Sigmoid colon (tissue), 7 donors: Measurements from ENCODE around the gene PTPRH. TPM values are rescaled to one million over a fixed set of nuclear protein-coding genes. Genes with fewer than 3 reads are reported as not detected.

ENCODE experiments used
- DNase-seq: peaks from one replicate; pipeline ENCODE4 v3.0.0-alpha.2; 2019
- H3K27ac ChIP-seq, 4 donors: fragments of 200-600 bp; sonication (generic); one replicate each; pipeline ENCODE4 v1.5.1; 2016 to 2019; ENCODE audit warnings: mild to moderate bottlenecking in 1 of 4
- H3K27me3 ChIP-seq, 3 donors: fragments of 200-600 bp; sonication (generic); one replicate each; pipeline ENCODE4 v1.5.1; 2019; ENCODE audit warnings: mild to moderate bottlenecking in 1 of 3
- H3K36me3 ChIP-seq, 4 donors: fragments of 200-600 bp; sonication (generic); one replicate each; pipeline ENCODE4 v1.5.1; 2016 to 2019
- H3K4me1 ChIP-seq, 4 donors: fragments of 200-600 bp; sonication (generic); one replicate each; pipeline ENCODE4 v1.5.1; 2017 to 2019
- H3K4me3 ChIP-seq, 4 donors: fragments of 200-600 bp; sonication (generic); one replicate each; pipeline ENCODE4 v1.5.1; 2017 to 2019; ENCODE audit warnings: mild to moderate bottlenecking in 2 of 4, moderate library complexity in 1 of 4
- H3K9me3 ChIP-seq, 4 donors: fragments of 200-600 bp in 3 of 4; sonication (generic) in 3 of 4; one replicate each; pipeline versions ENCODE4 v1.5.1 to v1.6.1; 2013 to 2019
- EP300 ChIP-seq, 4 donors: sonication (generic); formaldehyde crosslinking; IDR thresholded peaks; one replicate each; pipeline ENCODE4 v1.6.1; 2017; ENCODE audit warnings: antibody characterized with exemption in 4 of 4
- POLR2A ChIP-seq, 2 donors: fragments of 450-650 bp; IDR thresholded peaks; one replicate each; pipeline ENCODE4 v1.6.1; 2016; ENCODE audit warnings: antibody characterized with exemption in 2 of 2, mild to moderate bottlenecking in 2 of 2, moderate library complexity in 2 of 2
- POLR2AphosphoS5 ChIP-seq, 4 donors: sonication (generic); formaldehyde crosslinking; IDR thresholded peaks; one replicate each; pipeline ENCODE4 v1.6.1; 2017; ENCODE audit warnings: antibody characterized with exemption in 4 of 4
- WGBS, 2 donors: extraction: QIAGEN DNeasy Blood & Tissue Kit; methylation state at CpG; one replicate each; pipeline ENCODE4 v1.1.7; 2013; 5-methylcytosine and 5-hydroxymethylcytosine counted together
- intact Hi-C: fragments of 100-400 bp; cut with DNase I; formaldehyde crosslinking; loops from one replicate; pipeline ENCODE4 v1.15.1; 2023
- polyA plus RNA-seq, 3 donors: library from polyadenylated mRNA; stranded (reverse); fragments of 200-250 nt; gene quantifications; one replicate each; pipeline ENCODE4 v1.2.3, GENCODE V29; 2013
- total RNA-seq, 4 donors: library from RNA; depleted of rRNA; stranded (reverse); fragments of >200 nt; gene quantifications; one replicate each; pipeline ENCODE4 v1.1.0, GENCODE V29; 2016
- TF ChIP-seq, protein P1 (sequence below), 4 experiments: fragments of 450-650 bp in 3 of 4; fragments of 200-600 bp in 1 of 4; IDR thresholded peaks; one replicate each; pipeline ENCODE4 v1.5.1; 2016 to 2019; ENCODE audit warnings: antibody characterized with exemption in 4 of 4, mild to moderate bottlenecking in 3 of 4, moderate library complexity in 2 of 4
- donor health status: healthy with polysubstance abuse.
- donor health status: Bipolar disorder and iron deficiency.
- donor health status: healthy.

Gene PTPRH
- total and polyA plus RNA-seq, 7 donors, result 0.95 to 61.3 (median 4.3) TPM

DNA sequence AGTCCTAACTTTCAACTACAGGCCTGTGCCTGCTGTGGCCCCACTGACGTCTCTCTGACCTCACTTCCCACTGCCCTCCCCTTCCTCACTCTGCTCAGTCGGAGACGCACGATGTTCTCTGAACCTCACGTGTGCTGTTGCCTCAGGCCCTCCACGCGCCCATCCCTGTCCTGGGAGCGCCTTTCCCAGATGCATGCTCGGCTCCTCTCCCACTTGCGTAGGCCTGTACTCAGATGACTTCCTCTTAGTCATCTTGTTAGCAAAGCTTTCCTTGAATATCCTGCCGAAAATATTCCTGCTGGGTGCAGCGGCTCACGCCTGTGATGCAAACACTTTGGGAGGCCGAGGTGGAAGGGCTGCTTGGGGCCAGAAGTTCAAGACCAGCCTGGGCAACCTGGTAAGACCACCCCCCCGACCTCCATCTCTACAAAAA lies 19.9 kb downstream of the PTPRH start:
- intact Hi-C loops, result no loop called here
- Histone ChIP-seq H3K27ac (no peak overlapping the region), H3K9me3 (no peaks in the 10 kb centered on the region), H3K4me3 (no peak overlapping the region), H3K4me1 (no peaks in the 10 kb centered on the region), H3K36me3 (no peaks in the 10 kb centered on the region), H3K27me3 (peaks cover 0 to 25% (median 0%) of the 10 kb centered on the region in 3 donors)
- peak; percentile 87 for DNase-seq
- WGBS, 2 donors, result 75 to 84% methylated on average over 15 of the region's 15 CpGs
- TF ChIP-seq POLR2A (IDR thresholded peaks at IDR 0.05), result no peak
- TF ChIP-seq EP300 (IDR thresholded peaks at IDR 0.05), result no peak
- peak in 2 of 4 donors; percentile 6 to 30 for TF ChIP-seq POLR2AphosphoS5 (IDR thresholded peaks at IDR 0.05)
- TF ChIP-seq, protein P1, sequence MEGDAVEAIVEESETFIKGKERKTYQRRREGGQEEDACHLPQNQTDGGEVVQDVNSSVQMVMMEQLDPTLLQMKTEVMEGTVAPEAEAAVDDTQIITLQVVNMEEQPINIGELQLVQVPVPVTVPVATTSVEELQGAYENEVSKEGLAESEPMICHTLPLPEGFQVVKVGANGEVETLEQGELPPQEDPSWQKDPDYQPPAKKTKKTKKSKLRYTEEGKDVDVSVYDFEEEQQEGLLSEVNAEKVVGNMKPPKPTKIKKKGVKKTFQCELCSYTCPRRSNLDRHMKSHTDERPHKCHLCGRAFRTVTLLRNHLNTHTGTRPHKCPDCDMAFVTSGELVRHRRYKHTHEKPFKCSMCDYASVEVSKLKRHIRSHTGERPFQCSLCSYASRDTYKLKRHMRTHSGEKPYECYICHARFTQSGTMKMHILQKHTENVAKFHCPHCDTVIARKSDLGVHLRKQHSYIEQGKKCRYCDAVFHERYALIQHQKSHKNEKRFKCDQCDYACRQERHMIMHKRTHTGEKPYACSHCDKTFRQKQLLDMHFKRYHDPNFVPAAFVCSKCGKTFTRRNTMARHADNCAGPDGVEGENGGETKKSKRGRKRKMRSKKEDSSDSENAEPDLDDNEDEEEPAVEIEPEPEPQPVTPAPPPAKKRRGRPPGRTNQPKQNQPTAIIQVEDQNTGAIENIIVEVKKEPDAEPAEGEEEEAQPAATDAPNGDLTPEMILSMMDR (IDR thresholded peaks at IDR 0.05), result no peak

DNA sequence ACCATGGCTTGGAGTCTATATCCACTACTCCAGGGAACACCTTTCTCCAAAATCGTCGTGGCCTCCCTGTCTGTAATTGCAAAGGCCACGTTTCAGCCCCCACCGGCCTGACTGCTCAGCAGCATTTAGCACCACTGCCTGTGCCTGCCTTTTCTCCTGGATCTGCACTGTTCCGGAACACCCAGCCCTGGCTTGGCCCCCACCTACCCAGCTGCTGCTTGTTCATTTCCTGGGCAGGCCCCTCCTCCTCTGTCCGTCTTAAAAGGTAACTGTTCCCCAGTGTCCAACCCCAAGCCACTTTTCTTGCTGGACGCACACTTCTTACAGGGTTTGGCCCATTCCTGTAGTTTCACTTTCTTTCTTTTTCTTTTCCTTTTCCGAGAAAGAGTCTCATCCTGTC lies 20.7 kb downstream of the PTPRH start:
- intact Hi-C loops, result no loop called here
- H3K4me3 ChIP-seq, result no peak overlapping the region
- no peak for TF ChIP-seq POLR2A (IDR thresholded peaks at IDR 0.05)
- TF ChIP-seq, protein P1 (IDR thresholded peaks at IDR 0.05), result no peak
- TF ChIP-seq EP300 (IDR thresholded peaks at IDR 0.05), result no peak
- TF ChIP-seq POLR2AphosphoS5 (IDR thresholded peaks at IDR 0.05), result no peak
- H3K4me1 ChIP-seq, result no peaks in the 10 kb centered on the region
- H3K27me3 ChIP-seq, result peaks cover 0 to 26% (median 0%) of the 10 kb centered on the region in 3 donors
- WGBS, 2 donors, result 59 to 64% methylated on average over 8 of the region's 8 CpGs
- DNase-seq, result no peak
- H3K36me3 ChIP-seq, result no peaks in the 10 kb centered on the region
- H3K27ac ChIP-seq, result peak overlapping the region in 1 of 4 donors; percentile 34
- H3K9me3 ChIP-seq, result no peaks in the 10 kb centered on the region

GRCh38 chr19:55186080-55186479 lies 23.2 kb downstream of the PTPRH start:
- no peaks in the 10 kb centered on the region for H3K4me1 ChIP-seq
- no peaks in the 10 kb centered on the region for H3K36me3 ChIP-seq
- no peak overlapping the region for H3K27ac ChIP-seq
- H3K4me3 ChIP-seq, result no peak overlapping the region
- no peaks in the 10 kb centered on the region for H3K9me3 ChIP-seq
- no peak for DNase-seq
- peaks cover 0 to 41% (median 18%) of the 10 kb centered on the region in 3 donors for H3K27me3 ChIP-seq
- 87 to 89% methylated on average over 12 of the region's 12 CpGs for WGBS, 2 donors
- intact Hi-C loops, result no loop called here
- TF ChIP-seq, protein P1 (IDR thresholded peaks at IDR 0.05), result no peak
- no peak for TF ChIP-seq EP300 (IDR thresholded peaks at IDR 0.05)
- TF ChIP-seq POLR2A (IDR thresholded peaks at IDR 0.05), result no peak
- no peak for TF ChIP-seq POLR2AphosphoS5 (IDR thresholded peaks at IDR 0.05)

- H3K9me3 ChIP-seq, result no peaks in the 10 kb centered on the region
- intact Hi-C loops, result no loop called here
- H3K4me1 ChIP-seq, result peaks cover 0 to 18% (median 16%) of the 10 kb centered on the region in 4 donors
- H3K27me3 ChIP-seq, result peaks cover 32 to 84% (median 62%) of the 10 kb centered on the region in 3 donors
- H3K4me3 ChIP-seq, result no peak overlapping the region
- 80 to 91% methylated on average over 20 of the region's 20 CpGs for WGBS, 2 donors
- no peaks in the 10 kb centered on the region for H3K36me3 ChIP-seq
- DNase-seq, result no peak
- TF ChIP-seq, protein P1 (IDR thresholded peaks at IDR 0.05), result no peak
- TF ChIP-seq POLR2AphosphoS5 (IDR thresholded peaks at IDR 0.05) (no peak), POLR2A (IDR thresholded peaks at IDR 0.05) (no peak), EP300 (IDR thresholded peaks at IDR 0.05) (no peak)
- H3K27ac ChIP-seq, result no peak overlapping the region
These were observed 27.6 kb downstream of the PTPRH start for GRCh38 chr19:55181740-55182139.
